ENCODE data around the gene ZNF420. TPM values are rescaled to one million over a fixed set of nuclear protein-coding genes. Genes with fewer than 3 reads are reported as not detected.

Gene ZNF420
- total RNA-seq, 1 experiment from 2014 or later: 3.2 TPM

DNA sequence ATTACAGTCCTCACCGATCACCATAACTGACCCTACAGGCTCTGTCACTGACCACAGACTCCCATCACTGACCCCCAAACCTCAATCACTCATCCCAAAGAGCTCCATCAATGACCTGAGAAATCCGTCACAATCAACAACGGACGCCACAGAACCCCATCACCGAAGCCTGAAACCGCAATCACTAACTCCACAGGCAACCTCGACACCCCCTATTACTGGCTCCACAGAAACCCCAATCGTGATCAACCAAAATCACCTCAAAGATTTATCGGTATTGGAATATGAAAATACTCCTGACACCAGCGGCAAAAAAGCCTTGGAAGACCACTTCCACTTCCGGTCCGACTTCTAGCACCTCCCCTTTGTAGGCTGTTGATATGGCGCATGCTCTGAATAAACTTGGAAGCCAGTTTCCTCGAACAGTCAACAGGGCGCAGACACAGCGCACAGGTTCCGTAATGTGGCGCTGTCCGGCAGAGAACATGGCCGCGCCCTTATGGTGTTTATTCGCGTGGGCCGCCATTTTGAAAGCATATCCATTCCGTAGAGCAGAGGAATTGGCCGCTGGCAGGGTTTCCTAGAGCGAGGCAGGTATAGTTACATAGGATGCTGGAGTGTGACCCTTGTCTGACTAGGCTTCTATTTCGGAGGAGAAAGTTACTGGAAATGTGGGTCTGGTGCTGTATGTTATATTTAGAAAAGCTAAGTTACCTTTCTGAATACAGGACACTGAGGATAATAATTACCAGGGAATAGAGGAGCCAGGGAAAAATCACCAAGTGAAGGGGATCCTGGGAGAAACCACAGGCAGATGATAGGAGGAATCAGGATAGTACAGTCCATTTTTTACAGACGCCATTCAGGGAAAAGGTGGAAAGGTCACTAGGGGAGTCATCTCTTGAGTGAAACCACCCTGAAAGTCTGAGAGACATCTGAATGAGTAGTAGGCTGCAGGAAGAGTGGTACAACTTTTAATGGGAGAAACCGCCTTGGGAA is 94.4 kb downstream of the ZNF420 start, which contains the start of gene ZNF585A:
Gene ZNF585A, minus strand, starts transcription at position 328 of the 999 bp plus-strand sequence. CDS start 2,785 bp downstream, outside the sequence.
- intact Hi-C loops (cut with micrococcal nuclease; ENCODE audit: unreplicated experiment): loop anchor here (1.0 kb wide), 4 partner anchors 38 to 199 kb away; partner anchors contain the start of genes ZNF420, ZNF527 and ZNF585B
- H3K36me3 Mint-ChIP-seq (ENCODE audit: insufficient read depth, unreplicated experiment): peaks cover 9% of the 10 kb centered on the region
- CTCF ChIA-PET: no interaction called here
- peak in 1 of 2 experiments; percentile 39 for TF ChIP-seq CTCF (IDR thresholded peaks at IDR 0.05; ENCODE audit: insufficient read depth in 1 of 2, low read depth in 1 of 2, low read length in 1 of 2, severe bottlenecking in 1 of 2, unreplicated experiment in 1 of 2)
- POLR2A ChIA-PET: no interaction called here
- H3K4me3 Mint-ChIP-seq (ENCODE audit: unreplicated experiment): no peak within 1 kb of the TSS
- Histone ChIP-seq H3K4me3 (ENCODE audit: low read depth, low read length) (peak within 1 kb of the TSS; percentile 55), H3K9me3 (peaks cover 25% of the 10 kb centered on the region), H3K4me1 (no peaks in the 10 kb centered on the region), H3K36me3 (ENCODE audit: control insufficient read depth, insufficient read depth, low read length) (no peaks in the 10 kb centered on the region), H3K27me3 (replicated peaks; ENCODE audit: control insufficient read depth, insufficient read depth, low read length) (no peaks in the 10 kb centered on the region)
- H3K27me3 Mint-ChIP-seq (ENCODE audit: insufficient read depth, unreplicated experiment): no peaks in the 10 kb centered on the region
- H3K27ac Mint-ChIP-seq (ENCODE audit: unreplicated experiment): no peak within 1 kb of the TSS
- BruUV-seq (replicated peaks): no TSS peak
- H3K9me3 Mint-ChIP-seq (ENCODE audit: unreplicated experiment): peaks cover 33% of the 10 kb centered on the region
- DNase-seq: peak; percentile 86 to 93
- H3K4me1 Mint-ChIP-seq (ENCODE audit: low read depth, unreplicated experiment): no peaks in the 10 kb centered on the region

Other genes with a start within 250 kb of the ZNF420 start
- gene ZNF790, start 240.0 kb upstream of the ZNF420 start, total RNA-seq (2022): 0.20 and 0.56 TPM in 2 replicates
- gene ZNF345, start 227.6 kb upstream of the ZNF420 start, total RNA-seq (2022): 0.23 and 0.32 TPM in 2 replicates
- gene ZNF829, start 162.1 kb upstream of the ZNF420 start, total RNA-seq (2022): not detected in 2 replicates
- not detected in 2 replicates for gene ZNF568, start 162.1 kb upstream of the ZNF420 start, total RNA-seq (2022)
- 4.3 and 7.3 TPM in 2 replicates for gene ZNF585A, start 94.3 kb downstream of the ZNF420 start, total RNA-seq (2022)
- gene ZNF585B, start 132.1 kb downstream of the ZNF420 start, total RNA-seq (2022): 5.2 and 6.6 TPM in 2 replicates
- 4.4 and 5.5 TPM in 2 replicates for gene ZNF383, start 139.8 kb downstream of the ZNF420 start, total RNA-seq (2022)